ENCODE measurements around the gene IRF2. TPM values are rescaled to one million over a fixed set of nuclear protein-coding genes. Genes with fewer than 3 reads are reported as not detected.

IRF2 gene
- total RNA-seq, 3 donors from 2014 or later (not counting 1 experiment from before 2014, with no cell fraction given), result 50.6 to 68.5 (median 59.8) TPM

DNA sequence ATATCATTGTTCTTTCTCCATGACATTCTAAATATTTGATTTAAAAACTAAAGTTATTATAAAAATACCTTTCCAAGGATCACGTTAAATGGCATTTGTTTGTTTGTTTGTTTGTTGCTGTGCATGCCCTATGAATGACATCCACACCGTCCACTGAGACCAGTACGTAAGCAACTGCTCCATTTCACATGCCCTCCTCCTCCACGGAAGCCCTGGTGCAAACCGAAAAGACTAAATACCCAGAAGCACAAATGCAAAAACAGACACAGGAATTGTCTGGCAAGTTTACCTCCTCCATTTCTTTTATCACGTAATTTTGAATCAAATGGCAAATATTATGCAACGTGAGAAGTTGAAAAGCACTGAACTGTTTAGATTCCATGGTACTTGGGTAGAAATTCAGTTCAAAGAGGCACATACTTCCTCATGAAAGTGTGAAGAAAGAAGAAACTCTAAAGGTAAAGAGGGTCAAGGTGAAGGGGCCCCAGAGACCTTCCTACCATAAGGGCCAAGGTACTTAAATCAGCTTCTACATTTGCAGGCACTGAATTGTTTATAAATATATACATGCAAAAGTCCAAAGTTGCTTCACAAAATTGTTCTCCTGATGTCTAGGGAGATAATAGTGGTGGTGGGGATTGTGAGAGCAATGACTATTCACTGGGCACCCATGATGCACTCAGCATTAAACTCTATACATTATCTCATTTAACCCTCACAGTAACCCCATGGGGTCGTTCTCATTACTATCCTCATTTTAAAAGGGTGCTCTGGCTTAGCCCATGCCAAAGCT is 23.4 kb downstream of the IRF2 start:
- no peak overlapping the region for H3K4me3 ChIP-seq (ENCODE audit: low read length)
- H3K4me1 ChIP-seq (ENCODE audit: control insufficient read depth, insufficient read depth, low read length), result peaks cover 39% of the 10 kb centered on the region
- Mint-ChIP-seq H3K4me3 (no peak overlapping the region), H3K27ac (peak overlapping the region; percentile 67 to 70), H3K36me3 (no peaks in the 10 kb centered on the region), H3K27me3 (ENCODE audit: low read depth in 2 of 2) (no peaks in the 10 kb centered on the region), H3K9me3 (no peaks in the 10 kb centered on the region), H3K4me1 (peaks cover 85 to 93% of the 10 kb centered on the region in 2 donors)
- WGBS (ENCODE audit: insufficient coverage), result 84% methylated on average over 7 of the region's 8 CpGs
- H3K36me3 ChIP-seq (ENCODE audit: control insufficient read depth, insufficient read depth, low read length), result peaks cover 4% of the 10 kb centered on the region
- no peaks in the 10 kb centered on the region for H3K9me3 ChIP-seq (ENCODE audit: control insufficient read depth, insufficient read depth, low read length)
- TF ChIP-seq, protein P1, sequence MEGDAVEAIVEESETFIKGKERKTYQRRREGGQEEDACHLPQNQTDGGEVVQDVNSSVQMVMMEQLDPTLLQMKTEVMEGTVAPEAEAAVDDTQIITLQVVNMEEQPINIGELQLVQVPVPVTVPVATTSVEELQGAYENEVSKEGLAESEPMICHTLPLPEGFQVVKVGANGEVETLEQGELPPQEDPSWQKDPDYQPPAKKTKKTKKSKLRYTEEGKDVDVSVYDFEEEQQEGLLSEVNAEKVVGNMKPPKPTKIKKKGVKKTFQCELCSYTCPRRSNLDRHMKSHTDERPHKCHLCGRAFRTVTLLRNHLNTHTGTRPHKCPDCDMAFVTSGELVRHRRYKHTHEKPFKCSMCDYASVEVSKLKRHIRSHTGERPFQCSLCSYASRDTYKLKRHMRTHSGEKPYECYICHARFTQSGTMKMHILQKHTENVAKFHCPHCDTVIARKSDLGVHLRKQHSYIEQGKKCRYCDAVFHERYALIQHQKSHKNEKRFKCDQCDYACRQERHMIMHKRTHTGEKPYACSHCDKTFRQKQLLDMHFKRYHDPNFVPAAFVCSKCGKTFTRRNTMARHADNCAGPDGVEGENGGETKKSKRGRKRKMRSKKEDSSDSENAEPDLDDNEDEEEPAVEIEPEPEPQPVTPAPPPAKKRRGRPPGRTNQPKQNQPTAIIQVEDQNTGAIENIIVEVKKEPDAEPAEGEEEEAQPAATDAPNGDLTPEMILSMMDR (IDR thresholded peaks at IDR 0.05), result no peak
- H3K27me3 ChIP-seq (ENCODE audit: control insufficient read depth, insufficient read depth, low read length), result no peaks in the 10 kb centered on the region
- intact Hi-C loops (cut with micrococcal nuclease), result no loop called here
- DNase-seq (no peak), ATAC-seq (no peak)
- no peak overlapping the region for H3K27ac ChIP-seq (ENCODE audit: low read length)

GRCh38 chr4:184450045-184450444 is 24.3 kb downstream of the IRF2 start:
- Histone ChIP-seq H3K9me3 (ENCODE audit: control insufficient read depth, insufficient read depth, low read length) (no peaks in the 10 kb centered on the region), H3K36me3 (ENCODE audit: control insufficient read depth, insufficient read depth, low read length) (peaks cover 2% of the 10 kb centered on the region), H3K4me3 (ENCODE audit: low read length) (no peak overlapping the region), H3K4me1 (ENCODE audit: control insufficient read depth, insufficient read depth, low read length) (peaks cover 48% of the 10 kb centered on the region), H3K27me3 (ENCODE audit: control insufficient read depth, insufficient read depth, low read length) (no peaks in the 10 kb centered on the region), H3K27ac (ENCODE audit: low read length) (no peak overlapping the region)
- Mint-ChIP-seq H3K9me3 (no peaks in the 10 kb centered on the region), H3K4me1 (peaks cover 85 to 92% of the 10 kb centered on the region in 2 donors), H3K4me3 (peak overlapping the region; percentile 29), H3K27me3 (ENCODE audit: low read depth in 2 of 2) (no peaks in the 10 kb centered on the region), H3K36me3 (no peaks in the 10 kb centered on the region), H3K27ac (peak overlapping the region; percentile 91 to 95)
- TF ChIP-seq, protein P1 (IDR thresholded peaks at IDR 0.05), result no peak
- 70% methylated on average over 1 of the region's 5 CpGs for WGBS (ENCODE audit: insufficient coverage)
- intact Hi-C loops (cut with micrococcal nuclease), result no loop called here
- ATAC-seq, result no peak
- no peak for DNase-seq

DNA sequence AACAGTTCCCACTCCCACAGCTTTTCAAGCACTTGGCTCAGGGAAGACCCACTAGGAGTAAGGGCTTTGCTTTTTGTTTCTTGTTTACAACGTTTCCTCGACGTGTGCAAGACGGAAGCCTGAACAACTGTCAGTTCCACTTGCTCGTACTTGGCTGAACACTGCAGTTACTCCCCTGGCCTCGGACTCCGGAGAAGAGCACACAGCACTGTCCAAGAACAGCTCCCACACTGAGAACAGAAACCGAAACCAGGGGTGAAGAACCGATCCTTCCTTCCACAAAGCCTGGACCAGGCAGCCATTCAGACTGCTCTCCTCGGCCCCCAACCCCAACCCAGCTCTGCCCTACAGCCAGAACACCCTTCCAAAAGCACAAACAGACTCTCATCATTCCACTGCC is 25.5 kb downstream of the IRF2 start:
- peaks cover 54% of the 10 kb centered on the region for H3K4me1 ChIP-seq (ENCODE audit: control insufficient read depth, insufficient read depth, low read length)
- H3K27me3 Mint-ChIP-seq (ENCODE audit: low read depth in 2 of 2), result no peaks in the 10 kb centered on the region
- H3K36me3 ChIP-seq (ENCODE audit: control insufficient read depth, insufficient read depth, low read length), result peaks cover 2% of the 10 kb centered on the region
- peak overlapping the region; percentile 88 for H3K4me3 Mint-ChIP-seq
- ATAC-seq (peak; percentile 41 to 60 (median 43)), DNase-seq (peak in 1 of 2 donors; percentile 53)
- no peaks in the 10 kb centered on the region for H3K27me3 ChIP-seq (ENCODE audit: control insufficient read depth, insufficient read depth, low read length)
- H3K4me3 ChIP-seq (ENCODE audit: low read length), result peak overlapping the region; percentile 4
- TF ChIP-seq, protein P1 (IDR thresholded peaks at IDR 0.05), result no peak
- 28% methylated on average over 10 of the region's 10 CpGs for WGBS (ENCODE audit: insufficient coverage)
- peak overlapping the region; percentile 91 to 95 for H3K27ac Mint-ChIP-seq
- intact Hi-C loops (cut with micrococcal nuclease), result loop anchor here (1.0 kb wide), 1 partner anchor 32 kb away; no protein-coding TSS in a partner anchor
- no peaks in the 10 kb centered on the region for H3K36me3 Mint-ChIP-seq
- H3K9me3 Mint-ChIP-seq, result no peaks in the 10 kb centered on the region
- peak overlapping the region; percentile 46 for H3K27ac ChIP-seq (ENCODE audit: low read length)
- H3K4me1 Mint-ChIP-seq, result peaks cover 88 to 92% of the 10 kb centered on the region in 2 donors
- no peaks in the 10 kb centered on the region for H3K9me3 ChIP-seq (ENCODE audit: control insufficient read depth, insufficient read depth, low read length)
